OCI-LY7 (cell line): ENCODE data around the gene FRMPD1. TPM values are rescaled to one million over a fixed set of nuclear protein-coding genes. Genes with fewer than 3 reads are reported as not detected.

ENCODE experiments used
- BruUV-seq: library from RNA; stranded (reverse); fragments of 400-500 nt; replicated peaks from 2 replicates; lab custom pipeline; 2021; lab: Mats Ljungman, UMichigan
- CTCF ChIA-PET: fragments of 300-600 bp; sonication (Branson Sonifier 250); formaldehyde crosslinking; loops from one replicate; lab custom pipeline; 2022; ENCODE audit warnings: antibody characterized with exemption; ENCODE audit not compliant: unreplicated experiment; lab: Charles Lee
- POLR2A ChIA-PET: fragments of 300-600 bp; sonication (Branson Sonifier 250); formaldehyde crosslinking; loops from one replicate; lab custom pipeline; 2022; ENCODE audit warnings: antibody characterized with exemption; lab: Charles Lee
- DNase-seq: peaks from one replicate; pipeline ENCODE4 v3.0.0-alpha.2; 2015; ENCODE audit warnings: low spot score
- H2AFZ ChIP-seq: fragments of 200-600 bp; sonication (generic), shearing (Covaris generic); 2 replicates; pipeline ENCODE4 v1.6.1; 2014; ENCODE audit warnings: mild to moderate bottlenecking, antibody characterized with exemption, low read length, moderate library complexity
- H3K27ac ChIP-seq: fragments of 200-600 bp; sonication (generic); 2 replicates; pipeline ENCODE4 v1.5.1; 2014; ENCODE audit warnings: mixed run types, low read depth, mild to moderate bottlenecking, moderate library complexity, low read length, inconsistent platforms; ENCODE audit not compliant: poor library complexity, severe bottlenecking
- H3K36me3 ChIP-seq: fragments of 200-600 bp; sonication (generic); 2 replicates; pipeline ENCODE4 v1.6.1; 2014; ENCODE audit warnings: mild to moderate bottlenecking, antibody characterized with exemption, low read length, moderate library complexity, mixed read lengths; ENCODE audit not compliant: insufficient read depth
- H3K4me1 ChIP-seq: fragments of 200-600 bp; sonication (generic); 2 replicates; pipeline ENCODE4 v1.5.1; 2014; ENCODE audit warnings: mild to moderate bottlenecking, low read length; ENCODE audit not compliant: insufficient read depth, poor library complexity, severe bottlenecking
- H3K4me2 ChIP-seq: fragments of 200-600 bp; sonication (generic); 2 replicates; pipeline ENCODE4 v1.6.1; 2014; ENCODE audit warnings: mild to moderate bottlenecking, low read length
- H3K4me3 ChIP-seq: fragments of 200-600 bp; sonication (generic); 2 replicates; pipeline ENCODE4 v1.5.1; 2014; ENCODE audit warnings: mild to moderate bottlenecking, low read depth, low read length; ENCODE audit not compliant: poor library complexity, severe bottlenecking
- H3K79me2 ChIP-seq: fragments of 200-600 bp; sonication (generic); 2 replicates; pipeline ENCODE4 v1.6.1; 2016; ENCODE audit warnings: low read depth, mild to moderate bottlenecking, low read length, moderate library complexity, mixed read lengths; ENCODE audit not compliant: insufficient read depth
- H3K9me2 ChIP-seq: fragments of 200-600 bp; sonication (generic); 2 replicates; pipeline ENCODE4 v1.6.1; 2016; ENCODE audit warnings: mild to moderate bottlenecking, low read length, mixed read lengths; ENCODE audit not compliant: insufficient read depth
- H3K9me3 ChIP-seq: fragments of 200-600 bp; sonication (generic); 2 replicates; pipeline ENCODE4 v1.6.1; 2014; ENCODE audit warnings: mild to moderate bottlenecking, mixed run types, low read length, mixed read lengths
- H4K20me1 ChIP-seq: fragments of 200-600 bp; sonication (generic); 2 replicates; pipeline ENCODE4 v1.6.1; 2014; ENCODE audit warnings: mild to moderate bottlenecking, antibody characterized with exemption, low read length, moderate library complexity, mixed read lengths; ENCODE audit not compliant: insufficient read depth
- EZH2phosphoT487 ChIP-seq: fragments of 200-600 bp; sonication (generic); IDR thresholded peaks from 2 replicates; pipeline ENCODE4 v1.6.1; 2018; ENCODE audit warnings: low read depth, borderline replicate concordance, mild to moderate bottlenecking, mixed run types, antibody characterized with exemption, low read length, moderate library complexity, mixed read lengths
- intact Hi-C: fragments of 100-400 bp; cut with micrococcal nuclease; formaldehyde crosslinking; loops from one replicate; pipeline ENCODE4 v1.10.0; 2022; ENCODE audit not compliant: unreplicated experiment
- total RNA-seq, 2 experiments: library from RNA; depleted of rRNA in 1 of 2; stranded (reverse); fragments of >200 nt in 1 of 2; shearing (Covaris generic) in 1 of 2; gene quantifications; 2 replicates each; pipeline ENCODE4 v1.2.3, GENCODE V29; 2014 to 2022
- TF ChIP-seq, protein P1 (sequence below): fragments of 200-600 bp; sonication (generic); conservative IDR thresholded peaks from 2 replicates; pipeline ENCODE4 v1.5.1; 2014; ENCODE audit warnings: mild to moderate bottlenecking, antibody characterized with exemption, low read length, moderate library complexity, mixed read lengths

The FRMPD1 gene
- total RNA-seq, 2 experiments from 2014 or later: not detected

GRCh38 chr9:37729499-37729898, 78.7 kb downstream of the FRMPD1 start:
- Histone ChIP-seq H3K9me3 (no peaks in the 10 kb centered on the region), H3K9me2 (no peaks in the 10 kb centered on the region), H4K20me1 (no peaks in the 10 kb centered on the region), H2AFZ (no peak overlapping the region), H3K4me1 (no peaks in the 10 kb centered on the region), H3K27ac (no peak overlapping the region), H3K4me3 (no peak overlapping the region), H3K4me2 (no peak overlapping the region), H3K36me3 (no peaks in the 10 kb centered on the region), H3K79me2 (no peaks in the 10 kb centered on the region)
- no peak for DNase-seq
- TF ChIP-seq, protein P1, sequence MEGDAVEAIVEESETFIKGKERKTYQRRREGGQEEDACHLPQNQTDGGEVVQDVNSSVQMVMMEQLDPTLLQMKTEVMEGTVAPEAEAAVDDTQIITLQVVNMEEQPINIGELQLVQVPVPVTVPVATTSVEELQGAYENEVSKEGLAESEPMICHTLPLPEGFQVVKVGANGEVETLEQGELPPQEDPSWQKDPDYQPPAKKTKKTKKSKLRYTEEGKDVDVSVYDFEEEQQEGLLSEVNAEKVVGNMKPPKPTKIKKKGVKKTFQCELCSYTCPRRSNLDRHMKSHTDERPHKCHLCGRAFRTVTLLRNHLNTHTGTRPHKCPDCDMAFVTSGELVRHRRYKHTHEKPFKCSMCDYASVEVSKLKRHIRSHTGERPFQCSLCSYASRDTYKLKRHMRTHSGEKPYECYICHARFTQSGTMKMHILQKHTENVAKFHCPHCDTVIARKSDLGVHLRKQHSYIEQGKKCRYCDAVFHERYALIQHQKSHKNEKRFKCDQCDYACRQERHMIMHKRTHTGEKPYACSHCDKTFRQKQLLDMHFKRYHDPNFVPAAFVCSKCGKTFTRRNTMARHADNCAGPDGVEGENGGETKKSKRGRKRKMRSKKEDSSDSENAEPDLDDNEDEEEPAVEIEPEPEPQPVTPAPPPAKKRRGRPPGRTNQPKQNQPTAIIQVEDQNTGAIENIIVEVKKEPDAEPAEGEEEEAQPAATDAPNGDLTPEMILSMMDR: no peak
- TF ChIP-seq EZH2phosphoT487: no peak
- CTCF ChIA-PET: interaction anchor here (0.6 kb wide), 1 partner anchor 248 kb away, joined by 3 read pairs; no protein-coding TSS in a partner anchor
- POLR2A ChIA-PET: interaction anchor here (1.1 kb wide), 1 partner anchor 19 kb away, joined by 4 read pairs; no protein-coding TSS in a partner anchor
- intact Hi-C loops: no loop called here
- no TSS peak for BruUV-seq

- Histone ChIP-seq H3K36me3 (no peaks in the 10 kb centered on the region), H3K27ac (no peak overlapping the region), H3K79me2 (no peaks in the 10 kb centered on the region), H4K20me1 (no peaks in the 10 kb centered on the region), H3K4me2 (no peak overlapping the region), H3K4me3 (no peak overlapping the region), H3K9me3 (no peaks in the 10 kb centered on the region), H3K9me2 (no peaks in the 10 kb centered on the region), H2AFZ (no peak overlapping the region), H3K4me1 (no peaks in the 10 kb centered on the region)
- ChIA-PET POLR2A (interaction anchor here (1.1 kb wide), 1 partner anchor 19 kb away, joined by 4 read pairs; no protein-coding TSS in a partner anchor), CTCF (no interaction called here)
- BruUV-seq: no TSS peak
- intact Hi-C loops: no loop called here
- DNase-seq: no peak
- TF ChIP-seq EZH2phosphoT487: no peak
- TF ChIP-seq, protein P1: no peak
Measured at GRCh38 chr9:37730256-37730655, 79.5 kb downstream of the FRMPD1 start.

GRCh38 chr9:37730839-37731238, 80.1 kb downstream of the FRMPD1 start:
- no peak overlapping the region for H3K4me3 ChIP-seq
- no peak overlapping the region for H3K27ac ChIP-seq
- CTCF ChIA-PET: no interaction called here
- H4K20me1 ChIP-seq: no peaks in the 10 kb centered on the region
- POLR2A ChIA-PET: interaction anchor here (1.1 kb wide), 1 partner anchor 20 kb away, joined by 4 read pairs; no protein-coding TSS in a partner anchor
- no peak for DNase-seq
- no peaks in the 10 kb centered on the region for H3K9me2 ChIP-seq
- no peaks in the 10 kb centered on the region for H3K36me3 ChIP-seq
- H3K4me1 ChIP-seq: no peaks in the 10 kb centered on the region
- no peak overlapping the region for H3K4me2 ChIP-seq
- no peak for TF ChIP-seq EZH2phosphoT487
- TF ChIP-seq, protein P1: no peak
- intact Hi-C loops: no loop called here
- H3K9me3 ChIP-seq: no peaks in the 10 kb centered on the region
- no TSS peak for BruUV-seq
- no peak overlapping the region for H2AFZ ChIP-seq
- no peaks in the 10 kb centered on the region for H3K79me2 ChIP-seq
